ENCODE results near the gene MYLIP.

Gene MYLIP

DNA sequence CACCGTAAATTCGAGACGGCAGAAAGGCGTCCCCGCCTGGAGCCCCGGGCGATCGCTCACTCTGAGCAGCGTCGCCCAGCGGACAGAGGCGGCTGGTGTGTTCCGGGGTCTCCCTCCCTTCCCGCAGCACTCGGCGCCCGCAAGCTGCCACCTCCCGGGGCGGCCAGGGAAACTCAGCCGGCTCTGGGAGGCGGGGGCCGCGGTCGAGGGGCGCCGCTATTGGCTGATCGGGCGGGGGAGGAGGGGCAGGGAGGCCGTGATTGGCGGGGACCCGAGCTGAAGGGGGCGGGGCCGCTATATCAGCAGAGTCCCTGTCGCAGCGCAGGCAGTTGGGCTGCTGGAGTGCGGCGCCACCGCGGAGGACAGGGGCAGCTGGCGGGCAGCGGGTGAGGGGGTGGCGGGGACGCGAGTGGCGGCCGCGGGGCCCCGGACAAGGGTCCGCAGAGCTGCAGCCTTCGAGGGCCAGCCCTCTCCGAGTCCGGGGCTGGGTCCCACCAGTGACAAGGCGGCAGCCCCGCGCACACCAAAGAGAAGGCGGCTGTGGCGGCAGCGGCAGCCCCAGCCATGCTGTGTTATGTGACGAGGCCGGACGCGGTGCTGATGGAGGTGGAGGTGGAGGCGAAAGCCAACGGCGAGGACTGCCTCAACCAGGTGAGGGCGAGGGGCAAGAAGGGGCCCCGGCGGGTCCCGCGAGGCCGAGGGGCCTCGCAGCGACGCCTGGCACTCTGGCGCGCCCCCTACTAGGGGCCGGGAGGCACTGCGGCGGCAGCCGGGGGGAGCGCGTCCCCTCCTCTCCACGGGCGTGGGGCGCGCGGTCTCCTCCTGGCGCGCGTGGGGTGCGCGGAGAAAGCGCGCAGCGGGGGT lies at the start of gene MYLIP:
MYLIP (plus strand) TSS at position 328 of the 864 bp plus-strand sequence; CDS start at position 565, 237 bp downstream.
- DNase-seq, result peak; percentile 98

DNA sequence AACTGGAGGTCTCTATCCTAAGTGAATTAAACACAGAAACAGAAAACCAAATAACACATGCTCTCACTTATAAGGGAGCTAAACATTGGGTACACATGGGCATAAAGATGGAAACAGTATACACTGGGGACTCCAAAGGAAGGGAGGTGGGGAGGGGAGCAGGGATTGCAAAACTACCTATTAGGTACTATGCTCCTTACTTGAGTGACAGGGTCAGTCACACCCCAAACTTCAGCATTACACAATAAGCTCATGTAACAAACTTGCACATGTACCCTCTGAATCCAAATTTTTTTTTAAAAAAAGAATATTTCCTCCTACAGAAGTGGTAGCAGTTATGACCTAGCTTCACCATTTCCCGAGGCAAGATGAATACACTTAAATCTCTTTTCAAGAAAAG lies 49.5 kb upstream of the MYLIP start:
- no peak for DNase-seq

DNA sequence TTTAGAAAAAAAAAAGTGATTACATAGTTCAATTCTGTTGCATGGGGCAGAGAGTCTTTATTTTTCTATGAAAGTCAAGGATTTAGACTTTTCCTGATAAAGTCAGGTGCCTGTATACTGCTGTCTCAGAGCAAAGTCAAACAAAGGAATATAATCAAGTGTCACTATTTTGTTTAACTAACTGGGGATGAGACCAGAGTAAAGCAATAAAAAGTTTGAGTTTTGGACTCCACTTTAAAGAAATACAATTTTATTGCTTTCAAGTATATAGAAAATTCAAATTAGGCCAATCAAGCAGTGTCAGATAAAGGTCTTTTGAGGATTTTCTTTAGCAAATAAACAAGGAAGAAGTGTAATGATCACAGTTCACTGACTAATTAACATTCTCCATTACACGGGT lies 48.7 kb upstream of the MYLIP start:
- DNase-seq, result no peak

DNA sequence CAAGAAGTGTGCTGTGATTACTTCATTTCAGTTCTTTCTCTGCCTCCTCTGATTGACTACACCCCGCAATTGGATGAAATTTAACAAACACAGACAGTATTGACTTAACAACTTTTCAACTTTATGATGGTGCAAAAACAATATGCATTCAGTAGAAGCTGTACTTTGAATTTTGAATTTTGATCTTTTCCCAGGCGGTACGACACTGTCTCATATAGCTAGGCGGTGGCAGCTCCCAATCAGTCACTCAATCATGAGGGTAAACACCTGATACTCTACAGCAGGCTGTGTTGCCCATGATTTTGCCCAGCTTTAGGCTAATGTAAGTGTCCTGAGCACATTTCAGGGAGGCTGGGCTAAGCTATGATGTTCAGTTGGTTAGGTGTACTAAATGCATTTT lies 47.6 kb upstream of the MYLIP start:
- no peak for DNase-seq

GRCh38 chr6:16082361-16082760 lies 46.5 kb upstream of the MYLIP start:
- no peak for DNase-seq

DNA sequence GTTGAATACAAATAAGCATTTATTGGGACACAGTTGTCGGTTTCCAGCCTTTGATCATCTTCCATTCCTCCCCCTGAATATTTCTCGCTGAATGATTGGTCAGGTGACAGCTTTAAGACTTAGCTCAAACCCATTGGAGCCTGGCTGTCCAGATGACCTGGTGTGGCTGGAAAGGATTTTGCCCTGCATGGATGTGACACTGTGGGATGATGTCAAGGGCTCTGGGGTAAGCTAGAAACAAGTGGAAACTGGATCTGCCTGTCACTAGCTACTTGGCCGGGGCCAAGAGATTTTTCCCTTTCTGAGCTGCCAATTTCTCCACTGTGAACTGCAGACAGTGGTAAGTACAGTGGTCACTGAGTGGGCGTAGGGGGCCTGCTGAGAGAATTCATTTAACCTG lies 41.9 kb upstream of the MYLIP start:
- DNase-seq, result no peak

- DNase-seq, result no peak
Observed at GRCh38 chr6:16087386-16087785, 41.5 kb upstream of the MYLIP start.

DNA sequence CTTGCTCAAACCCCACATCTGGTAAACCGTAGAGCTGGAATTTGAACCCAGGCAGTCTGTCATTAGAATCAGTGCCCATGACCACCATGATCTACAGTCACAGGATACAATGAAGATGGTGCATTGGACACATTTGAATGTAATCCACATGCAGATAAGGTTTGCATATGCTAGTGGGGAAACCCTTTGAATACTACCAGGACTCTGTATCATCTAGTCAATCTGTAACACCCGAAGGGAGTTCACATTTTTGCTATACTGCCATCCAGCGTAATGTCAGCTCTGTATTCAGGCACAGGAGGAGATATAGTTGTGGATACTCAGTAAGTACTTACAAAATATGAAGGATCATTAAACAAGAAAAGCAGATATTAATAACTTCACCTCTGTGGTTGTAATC lies 40.5 kb upstream of the MYLIP start:
- no peak for DNase-seq

DNA sequence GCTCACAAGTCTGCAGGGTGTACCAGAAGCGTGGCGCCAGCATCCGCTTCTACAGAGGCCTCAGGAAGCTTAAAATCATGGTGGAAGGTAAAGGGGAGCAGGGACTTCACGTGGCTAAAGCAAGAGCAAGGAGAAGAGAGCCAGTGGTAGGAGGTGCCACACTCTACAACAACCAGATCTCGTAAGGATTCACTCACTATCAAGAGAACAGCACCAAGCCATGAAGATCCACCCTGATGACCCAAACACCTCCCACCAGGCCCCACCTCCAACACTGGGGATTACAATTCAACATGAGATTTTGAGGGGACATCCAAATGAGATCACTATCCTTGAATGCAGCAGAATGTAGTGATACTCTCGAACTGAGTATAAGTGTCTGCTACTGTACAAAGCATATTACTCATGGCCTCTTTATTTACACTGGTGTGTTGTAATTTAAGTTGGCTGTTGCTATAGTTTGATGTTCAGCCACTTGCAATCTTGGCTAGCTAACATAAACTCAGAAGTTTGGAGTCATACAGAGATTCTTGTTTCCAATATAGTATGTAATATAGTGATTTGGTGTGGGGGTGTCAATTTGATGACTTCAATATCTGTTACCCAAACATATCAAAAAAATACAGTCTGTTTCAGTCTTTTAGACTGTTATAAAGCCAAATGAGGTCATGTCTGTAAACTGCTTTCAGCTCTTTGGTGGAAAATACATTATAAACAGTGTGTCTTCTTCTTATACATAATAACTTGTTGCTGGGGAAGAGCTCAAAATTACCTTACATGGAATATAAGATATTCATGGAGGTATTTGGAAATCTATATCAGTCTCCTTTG lies 39.4 kb upstream of the MYLIP start:
- peak; percentile 25 for DNase-seq

DNA sequence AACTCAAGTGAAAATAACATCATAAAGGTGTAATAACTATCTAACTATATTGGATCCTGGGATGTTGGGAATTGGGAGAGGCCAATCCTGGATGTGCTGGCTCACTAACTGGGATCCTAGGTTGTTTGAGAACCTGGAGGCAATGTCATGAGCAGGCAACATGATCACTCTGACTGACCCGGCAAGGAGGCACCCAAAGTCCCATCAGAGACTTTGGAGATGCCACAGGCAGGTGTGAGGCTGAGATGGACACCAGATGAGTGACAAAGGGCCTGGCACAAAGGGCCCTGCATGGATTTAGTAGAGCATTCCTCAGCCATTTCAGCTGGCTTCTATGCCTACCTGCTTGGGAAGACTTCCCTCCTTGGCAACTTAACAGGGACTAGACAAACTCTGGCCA lies 38.4 kb upstream of the MYLIP start:
- DNase-seq, result no peak

GRCh38 chr6:16090920-16091319 lies 38.0 kb upstream of the MYLIP start:
- no peak for DNase-seq

DNA sequence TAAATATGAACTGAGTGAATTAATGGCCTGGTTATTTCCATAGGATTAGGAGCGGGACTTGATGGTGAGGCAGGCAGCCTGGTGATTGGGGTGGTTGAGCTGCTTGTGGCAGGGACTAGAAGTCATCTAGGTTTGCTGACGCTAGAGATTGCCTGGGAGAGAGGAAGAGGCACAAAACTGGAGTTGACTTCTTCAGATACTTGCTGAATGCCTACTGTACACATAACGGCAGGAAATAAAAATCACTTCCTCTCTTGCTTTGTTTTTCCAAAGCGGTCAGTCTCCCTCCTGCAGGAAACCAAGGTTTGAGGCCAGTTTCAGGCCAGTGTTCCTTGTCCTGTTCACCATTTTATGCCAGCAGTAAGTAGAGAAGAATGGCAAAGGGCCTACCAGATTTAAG lies 36.7 kb upstream of the MYLIP start:
- no peak for DNase-seq

- DNase-seq, result no peak
Observed at GRCh38 chr6:16092990-16093389, 35.9 kb upstream of the MYLIP start.

GRCh38 chr6:16095180-16095579 lies 33.7 kb upstream of the MYLIP start:
- no peak for DNase-seq

GRCh38 chr6:16097382-16098171 lies 31.3 kb upstream of the MYLIP start:
- DNase-seq, result no peak

DNA sequence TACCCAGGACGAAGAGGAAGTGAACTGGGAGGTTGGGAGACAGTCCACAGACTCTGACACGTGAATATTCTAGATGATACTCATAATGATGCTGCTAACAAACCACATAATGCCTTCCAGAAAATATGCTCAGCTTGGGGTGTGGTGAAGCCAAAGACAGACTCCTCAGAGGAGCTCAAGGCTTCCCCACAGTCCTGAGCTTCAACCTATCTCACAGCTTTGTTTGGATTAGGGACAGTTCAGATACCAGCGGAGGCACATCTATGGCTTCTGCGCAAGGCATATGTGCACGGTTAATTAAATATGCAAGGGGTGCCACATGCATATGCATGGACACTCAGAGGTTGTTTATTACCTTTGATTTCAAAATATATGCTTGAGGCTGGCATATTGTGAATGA lies 30.7 kb upstream of the MYLIP start:
- no peak for DNase-seq

DNA sequence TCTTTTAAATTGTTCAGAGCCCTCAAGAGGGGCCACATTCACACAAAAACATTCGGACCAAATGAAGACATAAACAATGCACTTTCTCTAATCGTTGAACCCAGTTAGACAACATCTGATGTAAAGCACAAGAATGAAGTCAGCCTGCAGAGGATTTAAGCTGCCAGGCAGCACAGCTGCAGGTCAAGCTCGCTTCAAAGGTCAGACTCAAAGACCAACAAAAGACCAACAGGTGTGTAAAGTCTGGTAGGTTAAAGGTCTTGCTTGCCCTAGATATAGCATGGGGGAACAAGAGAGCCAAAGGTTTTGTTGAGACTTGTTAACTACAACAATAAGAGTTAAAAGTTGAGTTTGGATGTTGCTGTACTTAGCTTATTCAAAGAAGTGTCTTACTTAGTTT lies 26.7 kb upstream of the MYLIP start:
- DNase-seq, result no peak

- DNase-seq, result no peak
Observed at GRCh38 chr6:16103722-16104121, 25.2 kb upstream of the MYLIP start.

DNA sequence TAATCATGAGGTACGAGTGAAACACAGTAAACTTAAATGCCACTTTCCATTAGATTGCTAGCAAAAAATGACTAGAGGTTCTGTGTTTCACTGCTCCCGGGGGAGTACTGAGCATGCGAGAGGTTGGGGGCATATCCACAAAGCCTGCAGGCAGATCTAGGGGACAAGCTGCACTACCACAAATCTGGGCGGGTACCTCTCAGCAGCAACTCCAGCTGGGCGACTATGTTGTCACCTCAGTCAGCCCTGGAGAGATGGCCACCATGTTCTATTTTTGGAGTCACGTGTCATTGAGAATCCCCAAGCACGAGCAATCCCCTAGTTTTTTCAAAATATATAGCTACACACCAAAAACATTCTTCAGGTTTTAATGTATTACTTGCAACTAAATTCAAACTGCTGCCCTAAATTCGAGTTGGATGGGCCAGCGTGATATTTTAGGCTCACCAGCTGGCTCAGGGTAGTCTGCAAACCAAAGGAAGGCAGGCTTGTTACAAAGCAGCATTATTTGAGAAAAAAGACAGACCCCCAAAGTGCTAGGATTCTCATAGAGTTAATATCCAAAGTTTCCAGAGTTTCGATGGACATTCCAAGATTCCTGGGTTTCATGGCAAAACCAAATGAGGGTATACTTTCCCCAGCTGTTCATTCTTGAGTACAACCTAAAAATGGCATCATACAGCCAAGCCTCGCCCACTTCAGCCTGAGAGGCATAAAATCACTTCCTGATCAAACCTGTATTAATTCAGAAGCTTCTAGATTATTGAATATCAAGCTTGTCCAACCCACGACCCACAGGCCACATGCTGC lies 24.1 kb upstream of the MYLIP start:
- DNase-seq, result no peak

- no peak for DNase-seq
Observed at GRCh38 chr6:16105854-16106253, 23.0 kb upstream of the MYLIP start.

GRCh38 chr6:16106991-16107787 lies 21.7 kb upstream of the MYLIP start:
- no peak for DNase-seq

- no peak for DNase-seq
Observed at GRCh38 chr6:16108419-16108818, 20.5 kb upstream of the MYLIP start.

Measured in activated CD4-positive, alpha-beta T cell treated with anti-CD3 and anti-CD28 coated beads, Interleukin-2, Interleukin-6, amounts not matched to agents 100 ng/mL and 50 ng/mL, durations not matched to agents 16 hours and 8 hours (primary cell).